NCI-H748 (cell line): ENCODE data around the gene SRSF1.
A peak's percentile ranks its signal among the peaks of the same experiment; 100 is the strongest.

Experiments
- DNase-seq: peaks from one replicate; lab custom pipeline; 2025; ENCODE audit not compliant: unreplicated experiment; lab: John Stamatoyannopoulos, UW

SRSF1 gene

GRCh38 chr17:58019039-58019438, 12.0 kb upstream of the SRSF1 start:
- DNase-seq, result no peak

GRCh38 chr17:58010067-58010799, 3.2 kb upstream of the SRSF1 start:
- DNase-seq, result no peak

GRCh38 chr17:58007781-58008706, 998 bp upstream of the SRSF1 start:
- peak; percentile 63 for DNase-seq

GRCh38 chr17:58006560-58006923, 504 bp downstream of the SRSF1 start:
- peak; percentile 82 for DNase-seq

- no peak for DNase-seq
Measured at GRCh38 chr17:58005728-58006559, 1.1 kb downstream of the SRSF1 start.

- no peak for DNase-seq
Measured at GRCh38 chr17:58005031-58005727, 1.9 kb downstream of the SRSF1 start.

- DNase-seq, result no peak
Measured at GRCh38 chr17:58004060-58004459, 3.0 kb downstream of the SRSF1 start.

GRCh38 chr17:58002973-58003372, 4.1 kb downstream of the SRSF1 start:
- no peak for DNase-seq

- DNase-seq, result no peak
Measured at GRCh38 chr17:58002154-58002948, 4.7 kb downstream of the SRSF1 start.

GRCh38 chr17:58001461-58002124, 5.5 kb downstream of the SRSF1 start:
- DNase-seq, result no peak

- DNase-seq, result peak; percentile 76
Measured at GRCh38 chr17:57999496-58000017, 7.5 kb downstream of the SRSF1 start.

GRCh38 chr17:57999010-57999495, 8.0 kb downstream of the SRSF1 start:
- no peak for DNase-seq

- no peak for DNase-seq
Measured at GRCh38 chr17:57997085-57997809, 9.8 kb downstream of the SRSF1 start.

GRCh38 chr17:57995076-57995956, 11.7 kb downstream of the SRSF1 start:
- peak; percentile 84 for DNase-seq

GRCh38 chr17:57994436-57994835, 12.6 kb downstream of the SRSF1 start:
- DNase-seq, result no peak

GRCh38 chr17:57993471-57994365, 13.3 kb downstream of the SRSF1 start:
- peak; percentile 43 for DNase-seq
